RWPE2 (cell line): ENCODE measurements around the gene IFT88.

ENCODE experiments used
- ATAC-seq: fragments of 200-7000 bp; cut with Tn5 transposase; 3 replicates; pipeline ENCODE4 v1.9.1; 2021; ENCODE audit warnings: low read depth
- DNase-seq: peaks from one replicate; pipeline ENCODE4 v3.0.0-alpha.2; 2020; ENCODE audit warnings: low spot score
- H3K27ac ChIP-seq: fragments of 450-650 bp; 2 replicates; pipeline ENCODE4 v1.5.1; 2017; ENCODE audit warnings: mild to moderate bottlenecking; ENCODE audit not compliant: poor library complexity, severe bottlenecking
- H3K27me3 ChIP-seq: fragments of 250-450 bp; sonication (Bioruptor Pico); 2 replicates; pipeline ENCODE4 v1.5.1; 2021; ENCODE audit warnings: mild to moderate bottlenecking, moderate library complexity; ENCODE audit not compliant: insufficient read depth, poor library complexity, severe bottlenecking
- H3K36me3 ChIP-seq: fragments of 250-450 bp; sonication (Bioruptor Pico); 2 replicates; pipeline ENCODE4 v1.5.1; 2020; ENCODE audit warnings: low read depth, mild to moderate bottlenecking, moderate library complexity
- H3K4me1 ChIP-seq: fragments of 250-450 bp; sonication (Bioruptor Pico); 2 replicates; pipeline ENCODE4 v1.5.1; 2021; ENCODE audit warnings: mild to moderate bottlenecking, moderate library complexity; ENCODE audit not compliant: insufficient read depth, poor library complexity, severe bottlenecking
- H3K4me3 ChIP-seq: fragments of 250-450 bp; sonication (Bioruptor Pico); 2 replicates; pipeline ENCODE4 v1.5.1; 2021; ENCODE audit warnings: mild to moderate bottlenecking, moderate library complexity; ENCODE audit not compliant: severe bottlenecking
- H3K9me3 ChIP-seq: fragments of 250-450 bp; sonication (Bioruptor Pico); 2 replicates; pipeline ENCODE4 v1.5.1; 2021; ENCODE audit warnings: mild to moderate bottlenecking, moderate library complexity; ENCODE audit not compliant: severe bottlenecking
- CTCF ChIP-seq: fragments of 450-650 bp; IDR thresholded peaks from one replicate; pipeline ENCODE4 v1.5.1; 2017; ENCODE audit warnings: mild to moderate bottlenecking, moderate library complexity; ENCODE audit not compliant: poor library complexity, severe bottlenecking

IFT88 gene

GRCh38 chr13:20610006-20610405 is 43.0 kb downstream of the IFT88 start:
- Histone ChIP-seq H3K27ac (no peak overlapping the region), H3K36me3 (no peaks in the 10 kb centered on the region), H3K27me3 (no peaks in the 10 kb centered on the region), H3K4me3 (no peak overlapping the region), H3K9me3 (no peaks in the 10 kb centered on the region), H3K4me1 (no peaks in the 10 kb centered on the region)
- ATAC-seq (no peak), DNase-seq (no peak)
- TF ChIP-seq CTCF = no peak

GRCh38 chr13:20616059-20616797 is 49.3 kb downstream of the IFT88 start:
- H3K4me3 ChIP-seq = no peak overlapping the region
- no peak overlapping the region for H3K27ac ChIP-seq
- no peaks in the 10 kb centered on the region for H3K27me3 ChIP-seq
- no peak for TF ChIP-seq CTCF
- H3K4me1 ChIP-seq = no peaks in the 10 kb centered on the region
- H3K9me3 ChIP-seq = no peaks in the 10 kb centered on the region
- DNase-seq (no peak), ATAC-seq (peak; percentile 88)
- 0 out of 2 replicates have a peak, but pooled peaks cover 3% of the 10 kb centered on the region for H3K36me3 ChIP-seq

- H3K4me1 ChIP-seq = no peaks in the 10 kb centered on the region
- no peaks in the 10 kb centered on the region for H3K27me3 ChIP-seq
- H3K36me3 ChIP-seq = no peaks in the 10 kb centered on the region
- peaks cover 2% of the 10 kb centered on the region for H3K9me3 ChIP-seq
- no peak overlapping the region for H3K4me3 ChIP-seq
- ATAC-seq (no peak), DNase-seq (no peak)
- no peak for TF ChIP-seq CTCF
- no peak overlapping the region for H3K27ac ChIP-seq
These were observed 56.0 kb downstream of the IFT88 start for GRCh38 chr13:20623000-20623399.

- Histone ChIP-seq H3K27me3 (no peaks in the 10 kb centered on the region), H3K36me3 (no peaks in the 10 kb centered on the region), H3K9me3 (peaks cover 2% of the 10 kb centered on the region), H3K4me3 (no peak overlapping the region), H3K4me1 (no peaks in the 10 kb centered on the region), H3K27ac (no peak overlapping the region)
- ATAC-seq (no peak), DNase-seq (no peak)
- no peak for TF ChIP-seq CTCF
These were observed 57.3 kb downstream of the IFT88 start for GRCh38 chr13:20624213-20624612.

- Histone ChIP-seq H3K4me3 (no peak overlapping the region), H3K9me3 (no peaks in the 10 kb centered on the region), H3K27ac (no peak overlapping the region), H3K27me3 (no peaks in the 10 kb centered on the region), H3K36me3 (no peaks in the 10 kb centered on the region), H3K4me1 (no peaks in the 10 kb centered on the region)
- DNase-seq = no peak
- TF ChIP-seq CTCF = no peak
- peak; percentile 45; the same call in 2 of the 3 replicates for ATAC-seq
These were observed 66.8 kb downstream of the IFT88 start for GRCh38 chr13:20633802-20634201.
